ENCODE data around the gene PLVAP.

- TF ChIP-seq CTCF (IDR thresholded peaks at IDR 0.05) (no peak), POLR2AphosphoS5 (IDR thresholded peaks at IDR 0.05; ENCODE audit: low read depth, low read length) (no peak), REST (IDR thresholded peaks at IDR 0.05; ENCODE audit: insufficient read depth in 1 of 2, low read depth in 2 of 2, low read length in 1 of 2) (no peak)
Observed at GRCh38 chr19:17318966-17319365, 58.2 kb downstream of the PLVAP start.
